ENCODE data around the gene CLDN2.

The CLDN2 gene

DNA sequence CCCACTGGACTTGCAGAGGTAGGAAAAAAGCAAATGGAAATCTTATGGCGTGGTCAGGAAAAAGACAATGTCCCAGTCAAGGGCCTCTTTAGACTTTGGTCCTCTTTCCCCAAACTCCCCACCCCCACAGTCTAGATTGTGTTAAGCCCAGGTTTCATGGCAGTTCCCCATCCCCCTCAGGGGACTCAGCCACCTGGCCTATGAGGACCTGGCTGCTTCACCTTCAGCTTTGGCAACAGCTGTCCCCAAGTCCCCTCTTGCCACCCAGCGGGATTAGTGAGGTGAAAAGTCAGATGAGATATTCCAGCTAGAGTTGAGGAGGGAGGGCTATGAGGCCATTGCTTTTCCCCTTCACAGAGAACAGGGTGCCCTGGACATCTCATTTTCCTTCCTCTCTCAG, 17.5 kb upstream of the CLDN2 start:
- TF ChIP-seq, protein P1, sequence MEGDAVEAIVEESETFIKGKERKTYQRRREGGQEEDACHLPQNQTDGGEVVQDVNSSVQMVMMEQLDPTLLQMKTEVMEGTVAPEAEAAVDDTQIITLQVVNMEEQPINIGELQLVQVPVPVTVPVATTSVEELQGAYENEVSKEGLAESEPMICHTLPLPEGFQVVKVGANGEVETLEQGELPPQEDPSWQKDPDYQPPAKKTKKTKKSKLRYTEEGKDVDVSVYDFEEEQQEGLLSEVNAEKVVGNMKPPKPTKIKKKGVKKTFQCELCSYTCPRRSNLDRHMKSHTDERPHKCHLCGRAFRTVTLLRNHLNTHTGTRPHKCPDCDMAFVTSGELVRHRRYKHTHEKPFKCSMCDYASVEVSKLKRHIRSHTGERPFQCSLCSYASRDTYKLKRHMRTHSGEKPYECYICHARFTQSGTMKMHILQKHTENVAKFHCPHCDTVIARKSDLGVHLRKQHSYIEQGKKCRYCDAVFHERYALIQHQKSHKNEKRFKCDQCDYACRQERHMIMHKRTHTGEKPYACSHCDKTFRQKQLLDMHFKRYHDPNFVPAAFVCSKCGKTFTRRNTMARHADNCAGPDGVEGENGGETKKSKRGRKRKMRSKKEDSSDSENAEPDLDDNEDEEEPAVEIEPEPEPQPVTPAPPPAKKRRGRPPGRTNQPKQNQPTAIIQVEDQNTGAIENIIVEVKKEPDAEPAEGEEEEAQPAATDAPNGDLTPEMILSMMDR (IDR thresholded peaks at IDR 0.05; ENCODE audit: insufficient read depth, low read depth, low read length, missing control alignments): no peak
- no peak overlapping the region for H3K4me3 ChIP-seq (ENCODE audit: low read length)
- DNase-seq (ENCODE audit: low read depth): no peak

DNA sequence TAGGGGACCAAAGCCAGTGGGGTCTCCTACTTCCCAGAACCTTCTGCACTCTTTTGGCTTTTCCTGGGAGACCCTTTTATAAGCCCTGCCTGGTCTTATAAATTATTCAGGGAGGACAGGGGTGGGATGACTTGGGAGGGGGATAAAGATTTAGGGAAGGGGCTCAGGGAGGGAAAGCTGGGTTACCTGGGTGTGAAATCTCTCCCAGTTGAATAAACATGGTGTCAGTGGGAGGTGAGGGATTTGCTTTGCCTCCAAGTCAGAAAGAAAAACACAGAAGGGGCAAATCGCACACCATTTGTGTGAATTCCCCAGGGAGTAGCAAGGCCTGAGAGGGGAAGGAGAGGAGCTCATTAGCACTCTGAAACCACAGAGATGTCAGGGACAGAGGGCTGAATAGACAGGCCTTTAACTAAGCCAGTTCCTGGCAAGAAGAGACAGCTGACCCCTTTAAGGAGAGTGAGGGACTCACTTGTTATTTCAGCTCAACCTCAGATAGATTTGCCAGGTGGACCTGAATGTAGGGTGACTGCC, 16.8 kb upstream of the CLDN2 start, which contains the start of gene RIPPLY1:
RIPPLY1 (minus strand) TSS at position 51 of the 534 bp plus-strand sequence. CDS start 54 bp downstream, outside the sequence.
- TF ChIP-seq, protein P1 (IDR thresholded peaks at IDR 0.05; ENCODE audit: insufficient read depth, low read depth, low read length, missing control alignments): no peak
- H3K4me3 ChIP-seq (ENCODE audit: low read length): no peak within 1 kb of the TSS
- no peak for DNase-seq (ENCODE audit: low read depth)

DNA sequence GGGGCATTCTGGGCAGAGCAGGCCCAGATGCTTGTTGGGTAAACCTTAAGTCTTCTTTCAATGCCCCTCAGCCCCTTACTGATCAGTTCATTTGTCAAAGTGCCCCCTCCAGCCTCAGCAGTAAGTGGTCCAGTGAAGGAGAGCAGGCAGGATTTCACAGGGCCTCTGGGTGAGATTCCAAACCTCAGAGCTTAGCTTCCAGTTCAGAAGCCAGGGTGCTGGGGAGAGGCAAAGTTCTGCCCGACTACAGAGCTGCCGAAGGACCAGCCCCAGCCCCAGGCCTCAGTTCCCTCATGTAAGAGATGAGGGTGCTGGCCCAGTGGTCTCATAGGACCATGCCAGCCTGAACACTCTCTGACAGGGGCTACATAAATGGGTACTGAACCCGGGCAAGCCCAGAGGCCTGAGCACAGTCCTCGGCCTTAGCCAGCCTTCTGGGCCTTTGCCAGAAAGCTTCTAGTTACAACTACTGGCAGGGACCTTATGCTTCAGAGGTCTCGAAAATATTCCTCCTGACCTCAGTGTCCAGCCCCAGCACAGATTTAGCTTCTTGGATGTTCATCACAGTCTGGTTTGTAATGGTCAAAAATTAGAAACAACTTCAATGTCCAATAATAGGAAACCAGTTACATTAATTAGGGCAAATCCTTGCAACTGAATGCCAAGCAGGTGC, 16.2 kb upstream of the CLDN2 start:
- no peak for DNase-seq (ENCODE audit: low read depth)
- TF ChIP-seq, protein P1 (IDR thresholded peaks at IDR 0.05; ENCODE audit: insufficient read depth, low read depth, low read length, missing control alignments): no peak
- no peak overlapping the region for H3K4me3 ChIP-seq (ENCODE audit: low read length)

DNA sequence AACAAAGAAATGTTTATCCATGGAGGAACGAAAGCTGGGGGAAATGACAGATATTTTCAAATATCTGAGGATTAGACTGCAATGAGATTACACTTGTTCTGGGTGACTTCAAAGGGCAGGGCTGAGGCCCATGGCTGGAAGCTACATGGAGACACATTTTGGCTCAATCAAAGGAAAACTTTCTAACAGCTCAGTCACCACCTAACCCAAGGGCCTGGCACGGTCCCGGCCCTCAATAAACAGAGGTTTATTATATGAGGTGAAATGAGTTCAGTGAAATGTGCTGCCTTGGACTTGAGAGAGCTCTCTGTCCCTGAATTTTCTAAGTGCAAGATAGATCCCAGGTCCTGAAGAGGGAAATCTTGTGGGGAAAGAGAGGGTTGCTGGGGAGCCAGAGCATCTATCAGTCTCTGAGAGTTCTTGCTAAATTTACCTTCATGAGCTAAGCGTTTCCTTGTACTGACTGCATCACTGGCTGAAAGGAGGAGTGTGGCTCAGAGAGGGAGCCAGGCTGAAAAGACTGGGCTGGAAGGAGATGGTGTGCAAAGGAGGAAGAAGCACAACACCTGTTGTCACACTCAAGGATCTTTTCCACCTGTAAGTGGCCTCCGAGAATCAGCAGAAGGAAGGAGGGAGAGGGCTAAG, 15.0 kb upstream of the CLDN2 start:
- H3K4me3 ChIP-seq (ENCODE audit: low read length): no peak overlapping the region
- TF ChIP-seq, protein P1 (IDR thresholded peaks at IDR 0.05; ENCODE audit: insufficient read depth, low read depth, low read length, missing control alignments): no peak
- DNase-seq (ENCODE audit: low read depth): no peak

DNA sequence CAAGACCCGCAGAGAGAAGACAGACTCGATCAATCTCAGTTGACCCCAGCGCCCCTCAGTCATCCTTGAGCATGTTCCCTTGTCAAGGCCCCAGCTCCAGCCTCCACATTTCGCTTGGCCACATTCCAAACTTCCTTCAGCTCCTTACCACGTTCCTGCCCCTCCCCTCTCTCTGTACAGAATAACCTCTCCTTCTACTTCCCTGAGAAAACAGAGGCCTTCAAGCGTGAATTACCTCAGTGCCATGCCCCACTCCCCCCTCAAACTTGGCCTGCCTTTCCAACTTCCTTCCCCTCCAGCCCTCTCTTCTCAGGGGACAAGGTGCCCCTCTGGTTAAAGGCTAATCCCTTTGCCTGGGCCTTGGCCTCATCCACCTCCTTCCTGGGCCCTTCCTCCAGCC, 13.8 kb upstream of the CLDN2 start:
- no peak overlapping the region for H3K4me3 ChIP-seq (ENCODE audit: low read length)
- TF ChIP-seq, protein P1 (IDR thresholded peaks at IDR 0.05; ENCODE audit: insufficient read depth, low read depth, low read length, missing control alignments): no peak
- DNase-seq (ENCODE audit: low read depth): no peak

DNA sequence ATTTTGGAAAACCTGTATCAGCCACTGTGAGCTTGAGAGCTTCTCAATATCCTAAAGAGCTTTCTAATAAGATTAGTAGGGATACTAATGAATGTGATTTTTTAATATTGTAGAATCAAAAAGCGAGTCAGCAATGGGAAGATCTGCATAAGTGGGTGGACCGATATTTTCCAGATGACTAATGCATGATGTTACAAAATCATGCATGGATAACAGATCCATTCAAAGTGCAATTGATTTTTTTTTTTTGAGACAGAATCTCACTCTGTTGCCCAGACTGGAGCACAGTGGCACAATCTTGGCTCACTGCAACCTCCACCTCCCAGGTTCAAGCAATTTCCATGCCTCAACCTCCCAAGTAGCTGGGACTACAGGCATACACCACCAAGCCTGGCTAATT, 7.3 kb upstream of the CLDN2 start:
- TF ChIP-seq, protein P1 (IDR thresholded peaks at IDR 0.05; ENCODE audit: insufficient read depth, low read depth, low read length, missing control alignments): no peak
- DNase-seq (ENCODE audit: low read depth): peak; percentile 55
- H3K4me3 ChIP-seq (ENCODE audit: low read length): no peak overlapping the region

All from epithelial cell of esophagus (primary cell).